ENCODE measurements around the gene CLEC20A. TPM values are rescaled to one million over a fixed set of nuclear protein-coding genes. Genes with fewer than 3 reads are reported as not detected.

Gene CLEC20A
- total and polyA plus RNA-seq, 8 donors = 0.13 to 0.54 (median 0.41) TPM; not detected in 4

DNA sequence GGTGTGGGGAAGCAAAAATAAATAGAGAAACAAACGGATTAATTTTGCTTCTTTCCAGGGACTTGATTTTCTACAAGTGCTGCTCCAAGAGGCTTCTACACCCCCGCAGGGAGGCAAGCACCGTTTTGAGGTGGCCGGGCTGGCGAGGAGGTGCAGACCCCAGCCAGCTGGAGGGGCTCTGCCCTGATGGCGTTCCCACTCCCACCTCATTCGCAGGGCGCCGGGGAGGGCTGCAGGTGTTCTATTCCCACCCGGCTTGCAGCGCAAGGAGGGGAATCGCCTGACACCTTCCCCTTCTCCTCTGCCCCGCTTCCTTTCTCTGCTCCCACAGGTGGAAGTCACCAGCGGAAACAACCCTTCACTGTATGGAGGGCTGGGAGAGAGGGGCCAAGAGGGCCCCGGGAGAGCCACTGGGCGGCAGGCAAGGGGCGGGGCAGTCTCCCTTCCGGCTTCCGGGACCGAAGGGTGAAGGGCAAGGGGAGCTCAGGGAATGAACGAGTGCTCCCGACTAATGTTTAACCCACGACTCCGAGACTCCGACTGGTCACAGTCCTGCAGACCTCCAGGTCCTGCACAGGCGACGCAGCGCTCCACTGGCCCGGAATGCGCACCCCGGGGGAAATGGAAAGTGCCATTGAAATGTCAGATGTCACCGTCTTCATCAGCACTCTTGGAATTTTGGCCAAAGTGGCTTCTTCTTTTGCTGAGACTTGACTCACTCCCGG is 45.2 kb upstream of the CLEC20A start:
- H3K4me3 ChIP-seq = peak overlapping the region; percentile 75 to 76
- peak in 3 of 4 donors; percentile 51 to 88 (median 66) for DNase-seq
- intact Hi-C loops (cut with DNase I) = loop anchor here in 1 of 2 donors (5.0 kb wide), 1 partner anchor 210 kb away; no protein-coding TSS in a partner anchor
- peak overlapping the region; percentile 62 to 78 for H3K27ac ChIP-seq
- H3K4me1 ChIP-seq = peaks cover 3 to 18% of the 10 kb centered on the region in 2 donors
- TF ChIP-seq, protein P1, sequence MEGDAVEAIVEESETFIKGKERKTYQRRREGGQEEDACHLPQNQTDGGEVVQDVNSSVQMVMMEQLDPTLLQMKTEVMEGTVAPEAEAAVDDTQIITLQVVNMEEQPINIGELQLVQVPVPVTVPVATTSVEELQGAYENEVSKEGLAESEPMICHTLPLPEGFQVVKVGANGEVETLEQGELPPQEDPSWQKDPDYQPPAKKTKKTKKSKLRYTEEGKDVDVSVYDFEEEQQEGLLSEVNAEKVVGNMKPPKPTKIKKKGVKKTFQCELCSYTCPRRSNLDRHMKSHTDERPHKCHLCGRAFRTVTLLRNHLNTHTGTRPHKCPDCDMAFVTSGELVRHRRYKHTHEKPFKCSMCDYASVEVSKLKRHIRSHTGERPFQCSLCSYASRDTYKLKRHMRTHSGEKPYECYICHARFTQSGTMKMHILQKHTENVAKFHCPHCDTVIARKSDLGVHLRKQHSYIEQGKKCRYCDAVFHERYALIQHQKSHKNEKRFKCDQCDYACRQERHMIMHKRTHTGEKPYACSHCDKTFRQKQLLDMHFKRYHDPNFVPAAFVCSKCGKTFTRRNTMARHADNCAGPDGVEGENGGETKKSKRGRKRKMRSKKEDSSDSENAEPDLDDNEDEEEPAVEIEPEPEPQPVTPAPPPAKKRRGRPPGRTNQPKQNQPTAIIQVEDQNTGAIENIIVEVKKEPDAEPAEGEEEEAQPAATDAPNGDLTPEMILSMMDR (IDR thresholded peaks at IDR 0.05) = no peak
- no peaks in the 10 kb centered on the region for H3K27me3 ChIP-seq
- no peaks in the 10 kb centered on the region for H3K9me3 ChIP-seq
- ATAC-seq = peak; percentile 76
- H3K36me3 ChIP-seq = no peaks in the 10 kb centered on the region

DNA sequence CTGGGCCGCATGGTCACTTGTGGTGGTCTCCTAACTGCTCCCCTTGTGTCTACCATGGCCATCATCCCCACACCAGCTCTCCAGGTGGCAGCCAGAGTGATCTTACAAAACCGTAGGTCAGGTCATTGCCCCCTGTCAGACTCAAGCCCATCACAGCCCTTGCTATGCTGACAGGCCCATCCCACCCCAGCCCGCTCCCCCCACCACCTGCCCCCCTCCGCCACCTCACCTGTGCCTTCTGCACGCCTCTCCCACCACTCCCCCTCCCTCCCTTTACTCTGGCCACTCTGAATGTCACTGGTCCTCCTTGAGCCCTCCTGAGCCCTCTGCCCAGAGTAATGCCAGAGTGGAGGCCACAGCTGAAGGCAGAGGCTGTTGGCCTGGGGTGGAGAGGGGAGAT is 44.6 kb upstream of the CLEC20A start:
- intact Hi-C loops (cut with DNase I) = loop anchor here in 1 of 2 donors (5.0 kb wide), 1 partner anchor 211 kb away; no protein-coding TSS in a partner anchor
- peaks cover 3 to 18% of the 10 kb centered on the region in 2 donors for H3K4me1 ChIP-seq
- no peaks in the 10 kb centered on the region for H3K27me3 ChIP-seq
- peak overlapping the region in 1 of 2 donors; percentile 76 for H3K4me3 ChIP-seq
- no peak for ATAC-seq
- no peak for DNase-seq
- no peak overlapping the region for H3K27ac ChIP-seq
- TF ChIP-seq, protein P1 (IDR thresholded peaks at IDR 0.05) = no peak
- H3K9me3 ChIP-seq = no peaks in the 10 kb centered on the region
- no peaks in the 10 kb centered on the region for H3K36me3 ChIP-seq

GRCh38 chr1:178540646-178541045 is 43.9 kb upstream of the CLEC20A start:
- no peaks in the 10 kb centered on the region for H3K9me3 ChIP-seq
- peaks cover 3 to 18% of the 10 kb centered on the region in 2 donors for H3K4me1 ChIP-seq
- ATAC-seq (no peak), DNase-seq (no peak)
- TF ChIP-seq, protein P1 (IDR thresholded peaks at IDR 0.05) = no peak
- H3K4me3 ChIP-seq = no peak overlapping the region
- no peaks in the 10 kb centered on the region for H3K27me3 ChIP-seq
- no peak overlapping the region for H3K27ac ChIP-seq
- intact Hi-C loops (cut with DNase I) = loop anchor here in 1 of 2 donors (5.0 kb wide), 1 partner anchor 212 kb away; no protein-coding TSS in a partner anchor
- no peaks in the 10 kb centered on the region for H3K36me3 ChIP-seq

DNA sequence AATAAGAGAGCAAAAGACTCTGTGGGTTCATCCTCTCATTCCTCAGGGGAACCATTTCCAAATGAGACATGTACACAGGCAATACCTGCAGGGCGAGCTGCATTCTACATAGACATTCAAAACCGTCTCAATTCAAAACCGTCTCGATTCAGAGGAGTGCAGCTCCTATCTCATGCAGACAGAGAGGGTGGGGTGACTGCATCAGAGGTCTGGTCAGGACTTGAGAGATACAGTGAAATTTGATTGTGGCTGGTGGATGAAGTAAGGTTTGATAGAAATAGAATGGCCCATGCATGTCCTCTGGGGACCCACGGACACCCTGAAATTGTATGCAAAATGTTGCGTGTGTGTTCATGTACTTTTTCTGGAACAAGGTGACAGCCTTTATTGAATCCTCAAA is 43.4 kb upstream of the CLEC20A start:
- Histone ChIP-seq H3K9me3 (no peaks in the 10 kb centered on the region), H3K4me3 (no peak overlapping the region), H3K4me1 (peaks cover 3 to 18% of the 10 kb centered on the region in 2 donors), H3K36me3 (no peaks in the 10 kb centered on the region), H3K27ac (no peak overlapping the region), H3K27me3 (no peaks in the 10 kb centered on the region)
- no peak for DNase-seq
- TF ChIP-seq, protein P1 (IDR thresholded peaks at IDR 0.05) = no peak
- intact Hi-C loops (cut with DNase I) = loop anchor here in 1 of 2 donors (5.0 kb wide), 1 partner anchor 212 kb away; no protein-coding TSS in a partner anchor
- ATAC-seq = no peak

GRCh38 chr1:178539291-178539690 is 42.5 kb upstream of the CLEC20A start:
- H3K27me3 ChIP-seq = no peaks in the 10 kb centered on the region
- TF ChIP-seq, protein P1 (IDR thresholded peaks at IDR 0.05) = no peak
- H3K36me3 ChIP-seq = no peaks in the 10 kb centered on the region
- no peaks in the 10 kb centered on the region for H3K9me3 ChIP-seq
- DNase-seq (no peak), ATAC-seq (no peak)
- H3K27ac ChIP-seq = no peak overlapping the region
- H3K4me1 ChIP-seq = peaks cover 3 to 18% of the 10 kb centered on the region in 2 donors
- no peak overlapping the region for H3K4me3 ChIP-seq
- intact Hi-C loops (cut with DNase I) = loop anchor here in 1 of 2 donors (10.0 kb wide), 1 partner anchor 466 kb away; no protein-coding TSS in a partner anchor
